K562 (cell line): ENCODE results near the gene GFOD2. TPM values are rescaled to one million over a fixed set of nuclear protein-coding genes. Genes with fewer than 3 reads are reported as not detected.
A peak's percentile ranks its signal among the peaks of the same experiment; 100 is the strongest.

Source experiments
- ARID3B ChIP-seq: fragments of 250-450 bp; sonication (Bioruptor Pico); IDR thresholded peaks from 2 replicates; pipeline ENCODE4 v1.4.0; 2020; ENCODE audit warnings: borderline replicate concordance
- E2F8 ChIP-seq: fragments of 450-650 bp; IDR thresholded peaks from 2 replicates; pipeline ENCODE4 v1.7.1; 2018; ENCODE audit warnings: mild to moderate bottlenecking, low read depth; ENCODE audit not compliant: partially characterized antibody
- EGR1 ChIP-seq: fragments of 450-650 bp; conservative IDR thresholded peaks from 2 replicates; pipeline ENCODE4 v1.6.1; 2017; ENCODE audit warnings: mild to moderate bottlenecking
- NELFE ChIP-seq: IDR thresholded peaks from 2 replicates; pipeline ENCODE4 v1.6.1; 2011; ENCODE audit warnings: mild to moderate bottlenecking; ENCODE audit not compliant: insufficient read depth, insufficient read length
- POLR2H ChIP-seq: IDR thresholded peaks from 2 replicates; pipeline ENCODE4 v1.6.1; 2016; ENCODE audit warnings: missing genetic modification characterization, low read depth, mild to moderate bottlenecking, control low read depth, missing compliant biosample characterization, moderate library complexity
- RBBP5 ChIP-seq: fragments of 200-600 bp; sonication (generic); IDR thresholded peaks from 2 replicates; pipeline ENCODE4 v1.6.1; 2012; ENCODE audit warnings: borderline replicate concordance, mild to moderate bottlenecking, low read length, control low read depth, inconsistent platforms; ENCODE audit not compliant: insufficient read depth, poor library complexity, severe bottlenecking
- RBFOX2 ChIP-seq: fragments of 200-400 bp; formaldehyde crosslinking; IDR thresholded peaks from 2 replicates; pipeline ENCODE4 v1.6.1; 2017; ENCODE audit warnings: low read depth, mild to moderate bottlenecking, low read length, moderate library complexity
- SRSF3 ChIP-seq: fragments of 200-400 bp; formaldehyde crosslinking; IDR thresholded peaks from 2 replicates; pipeline ENCODE4 v1.6.1; 2016; ENCODE audit warnings: mild to moderate bottlenecking, low read length, moderate library complexity; ENCODE audit not compliant: insufficient read depth
- ZBTB2 ChIP-seq: fragments of 450-650 bp; IDR thresholded peaks from 2 replicates; pipeline ENCODE4 v1.6.1; 2016; ENCODE audit warnings: antibody characterized with exemption
- ZHX1 ChIP-seq: fragments of 150-350 bp; conservative IDR thresholded peaks from 2 replicates; pipeline ENCODE4 v1.6.1; 2014; ENCODE audit warnings: low read length
- ZKSCAN8 ChIP-seq: fragments of 200-800 bp; sonication (Bioruptor generic); IDR thresholded peaks from 2 replicates; pipeline ENCODE4 v1.6.1; 2016; ENCODE audit warnings: missing genetic modification characterization, missing compliant biosample characterization
- ZNF12 ChIP-seq: sonication (generic); formaldehyde crosslinking; IDR thresholded peaks from 2 replicates; pipeline ENCODE4 v1.4.0; 2020; ENCODE audit warnings: mild to moderate bottlenecking, missing genetic modification reagents
- ZNF23 ChIP-seq: fragments of 250-450 bp; sonication (Bioruptor Pico); IDR thresholded peaks from 2 replicates; pipeline ENCODE4 v1.4.0; 2020; ENCODE audit warnings: mild to moderate bottlenecking
- ZNF586 ChIP-seq: fragments of 450-650 bp; formaldehyde crosslinking; conservative IDR thresholded peaks from 2 replicates; pipeline ENCODE4 v1.4.0; 2020; ENCODE audit warnings: mild to moderate bottlenecking, moderate library complexity
- polyA plus RNA-seq, 8 experiments: library from polyadenylated mRNA; depleted of rRNA in 4 of 8; stranded (reverse) in 5 of 8; unstranded in 3 of 8; fragments of >200 nt; fragmentation: Nextera tagmentation in 2 of 8; fragmentation: Illumina TruSeq in 1 of 8; extraction: Ambion mirVana in 2 of 8; extraction: Trizol in 1 of 8; gene quantifications; 2 replicates each; pipeline versions ENCODE4 v1.2.1 to v1.2.3, GENCODE V29; 2011 to 2014; ENCODE audit warnings: inconsistent platforms in 1 of 8, missing spikeins in 1 of 8
- total RNA-seq, 7 experiments: library from RNA; depleted of rRNA in 6 of 7; stranded (reverse); fragments of >200 nt in 6 of 7; fragmentation: Illumina TruSeq in 2 of 7; extraction: Trizol in 2 of 7; gene quantifications; 2 replicates each; pipeline versions ENCODE4 v1.2.1 to v1.2.3, GENCODE V29; 2011 to 2021; ENCODE audit warnings: low replicate concordance in 1 of 7
- TF ChIP-seq, protein P1 (sequence below): sonication (generic); formaldehyde crosslinking; IDR thresholded peaks from 2 replicates; pipeline ENCODE4 v1.8.0; 2022; ENCODE audit warnings: mild to moderate bottlenecking, missing genetic modification reagents

The GFOD2 gene
- total and polyA plus RNA-seq, 9 of the 15 experiments (the other 6 are each of a cell fraction or from before 2014, with no cell fraction given) = 1.9 to 15.8 (median 11.1) TPM

DNA sequence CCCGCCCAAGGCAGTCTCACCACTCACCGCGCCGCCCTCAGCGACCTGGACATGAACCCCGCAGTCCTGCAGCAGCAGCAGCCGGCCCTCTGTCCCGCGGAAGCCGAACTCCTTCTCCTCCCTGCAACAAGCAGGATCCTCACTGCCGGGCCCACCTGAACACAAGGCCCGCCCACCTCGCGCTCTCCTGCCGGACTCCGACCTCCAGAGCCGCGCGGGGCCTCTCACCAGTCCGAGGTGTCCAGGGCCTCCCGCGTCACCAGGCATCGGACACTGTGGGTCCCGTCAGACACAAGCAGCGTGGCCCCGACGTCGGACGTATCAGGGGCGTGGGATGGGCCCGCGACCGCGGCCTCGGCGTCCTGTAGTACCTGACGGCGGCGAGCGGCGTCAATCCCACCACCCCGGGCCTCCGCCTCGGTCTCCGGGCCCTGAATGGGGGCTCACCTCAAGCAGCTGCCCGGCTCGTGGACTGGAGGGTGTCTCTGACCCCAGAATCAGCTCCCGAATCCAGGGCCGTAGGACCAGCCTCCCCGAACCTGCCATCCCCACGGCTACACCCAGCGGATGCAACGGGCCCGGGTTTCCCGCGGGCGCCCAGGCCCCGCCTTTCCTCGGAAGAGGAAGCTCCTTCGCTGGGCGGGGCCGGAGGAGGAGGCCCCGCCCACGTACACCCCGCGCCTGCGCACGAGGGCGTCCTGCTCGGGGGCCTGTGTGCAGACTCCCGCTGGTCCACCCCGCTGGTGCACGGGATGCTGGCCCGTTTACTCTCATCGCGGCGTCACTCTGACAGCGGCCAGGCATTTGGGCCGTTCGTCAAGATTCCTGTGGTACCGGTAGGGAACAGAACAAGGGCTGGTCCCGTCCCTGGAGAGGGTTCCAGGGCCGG lies 59.2 kb downstream of the GFOD2 start, which contains the start of gene ACD (continued):
- TF ChIP-seq ZNF23 (CRISPR knock-in tag) = no peak
- TF ChIP-seq, protein P1, sequence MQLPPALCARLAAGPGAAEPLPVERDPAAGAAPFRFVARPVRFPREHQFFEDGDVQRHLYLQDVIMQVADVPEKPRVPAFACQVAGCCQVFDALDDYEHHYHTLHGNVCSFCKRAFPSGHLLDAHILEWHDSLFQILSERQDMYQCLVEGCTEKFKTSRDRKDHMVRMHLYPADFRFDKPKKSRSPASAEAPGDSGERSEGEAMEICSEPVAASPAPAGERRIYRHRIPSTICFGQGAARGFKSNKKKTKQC (CRISPR knock-in tag) = peak; percentile 68; the same call in 1 of the 2 replicates
- TF ChIP-seq ZNF12 (CRISPR knock-in tag) = 0 out of 2 replicates have a peak, but pooled peaks have one; percentile 24
- peak; percentile 68 for TF ChIP-seq EGR1
- peak; percentile 93 for TF ChIP-seq ZBTB2
- peak; percentile 51 for TF ChIP-seq RBBP5
- no peak for TF ChIP-seq POLR2H (tag)
- TF ChIP-seq NELFE = no peak
- TF ChIP-seq RBFOX2 = peak; percentile 87
- TF ChIP-seq ZKSCAN8 = no peak
- TF ChIP-seq ZNF586 = no peak
- TF ChIP-seq ARID3B (CRISPR knock-in tag) = 0 out of 2 replicates have a peak, but pooled peaks have one; percentile 7
- TF ChIP-seq SRSF3 = no peak
- TF ChIP-seq E2F8 = peak; percentile 96
- 0 out of 2 replicates have a peak, but pooled peaks have one; percentile 16 for TF ChIP-seq ZHX1
